HepG2 (cell line): ENCODE results near the gene COL5A1. TPM values are rescaled to one million over a fixed set of nuclear protein-coding genes. Genes with fewer than 3 reads are reported as not detected.

ENCODE experiments used
- NKX3-1 ChIP-seq: sonication (generic); formaldehyde crosslinking; IDR thresholded peaks from 2 replicates; pipeline ENCODE4 v1.5.0; 2020; ENCODE audit warnings: missing genetic modification reagents
- SIX4 ChIP-seq: sonication (generic); formaldehyde crosslinking; IDR thresholded peaks from 2 replicates; pipeline ENCODE4 v1.4.0; 2020; ENCODE audit warnings: missing genetic modification reagents
- SMAD3 ChIP-seq: sonication (generic); formaldehyde crosslinking; IDR thresholded peaks from 2 replicates; pipeline ENCODE4 v1.4.0; 2020; ENCODE audit warnings: missing genetic modification reagents
- SOX13 ChIP-seq, 3 experiments: fragments of 450-650 bp in 1 of 3; sonication (generic) in 1 of 3; formaldehyde crosslinking in 1 of 3; IDR thresholded peaks in 2 of 3; conservative IDR thresholded peaks in 1 of 3; 2 replicates each; pipeline versions ENCODE4 v1.5.0 to v1.6.1; 2016 to 2020; ENCODE audit warnings: antibody characterized with exemption in 1 of 3, mild to moderate bottlenecking in 1 of 3, missing compliant biosample characterization in 1 of 3, missing genetic modification reagents in 1 of 3, moderate library complexity in 1 of 3
- XRCC5 ChIP-seq: fragments of 200-400 bp; formaldehyde crosslinking; optimal IDR thresholded peaks from 2 replicates; pipeline ENCODE3; 2017; ENCODE audit warnings: mild to moderate bottlenecking, low read length
- ZNF318 ChIP-seq: sonication (generic); formaldehyde crosslinking; IDR thresholded peaks from 2 replicates; pipeline ENCODE4 v1.4.0; 2020; ENCODE audit warnings: mild to moderate bottlenecking, missing genetic modification reagents
- ZNF615 ChIP-seq: sonication (generic); formaldehyde crosslinking; IDR thresholded peaks from 2 replicates; pipeline ENCODE4 v1.5.0; 2020; ENCODE audit warnings: mild to moderate bottlenecking, missing genetic modification reagents, borderline replicate concordance
- ZNF772 ChIP-seq: sonication (generic); formaldehyde crosslinking; IDR thresholded peaks from 2 replicates; pipeline ENCODE4 v1.5.0; 2020; ENCODE audit warnings: mild to moderate bottlenecking, missing genetic modification reagents
- polyA plus RNA-seq, 8 experiments: library from polyadenylated mRNA; depleted of rRNA in 3 of 8; stranded (reverse) in 7 of 8; unstranded in 1 of 8; fragments of >200 nt; fragmentation: Illumina TruSeq in 4 of 8; extraction: Trizol in 4 of 8; gene quantifications; 2 replicates each; pipeline versions ENCODE4 v1.2.1 to v1.2.3, GENCODE V29; 2011 to 2016; ENCODE audit warnings: low read depth in 4 of 8, missing spikeins in 1 of 8, mixed read lengths in 1 of 8; ENCODE audit not compliant: insufficient read depth in 1 of 8
- total RNA-seq, 5 experiments: library from RNA; depleted of rRNA; stranded (reverse); fragments of >200 nt; fragmentation: Illumina TruSeq; extraction: Trizol; gene quantifications; 2 replicates each; pipeline ENCODE4 v1.2.3, GENCODE V29; 2016; ENCODE audit warnings: low read depth in 1 of 5
- TF ChIP-seq, protein P1 (sequence below): fragments of 450-650 bp; IDR thresholded peaks from 2 replicates; pipeline ENCODE4 v1.6.1; 2016
- TF ChIP-seq, protein P2 (sequence below): sonication (generic); formaldehyde crosslinking; IDR thresholded peaks from 2 replicates; pipeline ENCODE4 v1.4.0; 2020; ENCODE audit warnings: missing genetic modification reagents

COL5A1 gene
- total and polyA plus RNA-seq, 2 of the 13 experiments (the other 11 are each of a cell fraction or from before 2014, with no cell fraction given), result not detected

GRCh38 chr9:134751622-134752021 lies 110.0 kb downstream of the COL5A1 start (continued):
- TF ChIP-seq, protein P1, sequence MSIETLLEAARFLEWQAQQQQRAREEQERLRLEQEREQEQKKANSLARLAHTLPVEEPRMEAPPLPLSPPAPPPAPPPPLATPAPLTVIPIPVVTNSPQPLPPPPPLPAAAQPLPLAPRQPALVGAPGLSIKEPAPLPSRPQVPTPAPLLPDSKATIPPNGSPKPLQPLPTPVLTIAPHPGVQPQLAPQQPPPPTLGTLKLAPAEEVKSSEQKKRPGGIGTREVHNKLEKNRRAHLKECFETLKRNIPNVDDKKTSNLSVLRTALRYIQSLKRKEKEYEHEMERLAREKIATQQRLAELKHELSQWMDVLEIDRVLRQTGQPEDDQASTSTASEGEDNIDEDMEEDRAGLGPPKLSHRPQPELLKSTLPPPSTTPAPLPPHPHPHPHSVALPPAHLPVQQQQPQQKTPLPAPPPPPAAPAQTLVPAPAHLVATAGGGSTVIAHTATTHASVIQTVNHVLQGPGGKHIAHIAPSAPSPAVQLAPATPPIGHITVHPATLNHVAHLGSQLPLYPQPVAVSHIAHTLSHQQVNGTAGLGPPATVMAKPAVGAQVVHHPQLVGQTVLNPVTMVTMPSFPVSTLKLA, result no peak
- no peak for TF ChIP-seq ZNF615 (CRISPR knock-in tag)
- no peak for TF ChIP-seq SMAD3 (CRISPR knock-in tag)
- no peak for TF ChIP-seq ZNF318
- no peak for TF ChIP-seq SOX13 (IDR thresholded peaks at IDR 0.05)
- no peak for TF ChIP-seq SOX13 (CRISPR knock-in tag; conservative IDR thresholded peaks at IDR 0.05 in 1 of 2, IDR thresholded peaks at IDR 0.05 in 1 of 2)
- TF ChIP-seq SIX4 (CRISPR knock-in tag), result no peak
- no peak for TF ChIP-seq NKX3-1
- TF ChIP-seq XRCC5, result no peak
- TF ChIP-seq, protein P2, sequence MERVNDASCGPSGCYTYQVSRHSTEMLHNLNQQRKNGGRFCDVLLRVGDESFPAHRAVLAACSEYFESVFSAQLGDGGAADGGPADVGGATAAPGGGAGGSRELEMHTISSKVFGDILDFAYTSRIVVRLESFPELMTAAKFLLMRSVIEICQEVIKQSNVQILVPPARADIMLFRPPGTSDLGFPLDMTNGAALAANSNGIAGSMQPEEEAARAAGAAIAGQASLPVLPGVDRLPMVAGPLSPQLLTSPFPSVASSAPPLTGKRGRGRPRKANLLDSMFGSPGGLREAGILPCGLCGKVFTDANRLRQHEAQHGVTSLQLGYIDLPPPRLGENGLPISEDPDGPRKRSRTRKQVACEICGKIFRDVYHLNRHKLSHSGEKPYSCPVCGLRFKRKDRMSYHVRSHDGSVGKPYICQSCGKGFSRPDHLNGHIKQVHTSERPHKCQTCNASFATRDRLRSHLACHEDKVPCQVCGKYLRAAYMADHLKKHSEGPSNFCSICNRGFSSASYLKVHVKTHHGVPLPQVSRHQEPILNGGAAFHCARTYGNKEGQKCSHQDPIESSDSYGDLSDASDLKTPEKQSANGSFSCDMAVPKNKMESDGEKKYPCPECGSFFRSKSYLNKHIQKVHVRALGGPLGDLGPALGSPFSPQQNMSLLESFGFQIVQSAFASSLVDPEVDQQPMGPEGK, result no peak
- TF ChIP-seq ZNF772, result no peak
- TF ChIP-seq, all 625 proteins: peak for 0
